Measurements from ENCODE around the gene RD3L. TPM values are rescaled to one million over a fixed set of nuclear protein-coding genes. Genes with fewer than 3 reads are reported as not detected.
A peak's percentile ranks its signal among the peaks of the same experiment; 100 is the strongest.

Gene RD3L
- total RNA-seq, 1 experiment from 2014 or later, result not detected

GRCh38 chr14:103946975-103947374 is 4.6 kb upstream of the RD3L start:
- no TSS peak for BruUV-seq (replicated peaks)
- POLR2A ChIA-PET, result no interaction called here
- no peaks in the 10 kb centered on the region for H3K4me1 ChIP-seq (ENCODE audit: control insufficient read depth in 1 of 2, insufficient read depth in 2 of 2, low read length in 2 of 2)
- DNase-seq (ENCODE audit: low read depth, low spot score) (no peak), ATAC-seq (no peak)
- H3K4me3 ChIP-seq (replicated peaks in 1 of 2; ENCODE audit: low read depth in 1 of 2, low read length in 2 of 2), result no peak overlapping the region
- no peaks in the 10 kb centered on the region for H3K9me2 ChIP-seq (ENCODE audit: insufficient read depth)
- H3K4me2 ChIP-seq (ENCODE audit: low read length), result no peak overlapping the region
- TF ChIP-seq MAX (IDR thresholded peaks at IDR 0.05) (no peak), POLR2A (IDR thresholded peaks at IDR 0.05; ENCODE audit: borderline replicate concordance, extremely low read depth, insufficient read depth, insufficient read length) (no peak), ZNF274 (IDR thresholded peaks at IDR 0.05; ENCODE audit: low read depth, low read length) (no peak), CBX3 (IDR thresholded peaks at IDR 0.05; ENCODE audit: low read depth) (peak; percentile 31; the same call in 1 of the 2 replicates)
- H4K20me1 ChIP-seq (ENCODE audit: insufficient read depth), result no peaks in the 10 kb centered on the region
- RAD21 ChIA-PET (ENCODE audit: low non-redundant PET in 1 of 2, low total read pairs in 2 of 2, uncharacterized antibody in 2 of 2, unreplicated experiment in 2 of 2), result no interaction called here
- no peak overlapping the region for H2AFZ ChIP-seq (ENCODE audit: low read depth, low read length, poor library complexity, severe bottlenecking)
- H3K9ac ChIP-seq (ENCODE audit: low read length), result no peak overlapping the region
- H3K9me3 ChIP-seq (ENCODE audit: control insufficient read depth in 1 of 2, insufficient read depth in 1 of 2, low read depth in 1 of 2, low read length in 2 of 2), result peaks cover 0 to 4% of the 10 kb centered on the region in 2 experiments; a peak in 1 of 4 replicates
- intact Hi-C loops (cut with micrococcal nuclease), result no loop called here
- CTCF ChIA-PET, result no interaction called here
- no peaks in the 10 kb centered on the region for H3K36me3 ChIP-seq (ENCODE audit: control insufficient read depth in 1 of 2, insufficient read depth in 2 of 2, low read length in 2 of 2)
- no peak overlapping the region for H3K27ac ChIP-seq (ENCODE audit: low read depth, low read length)
- peaks cover 7% of the 10 kb centered on the region; the same call in 1 of the 2 replicates for H3K27me3 ChIP-seq (ENCODE audit: insufficient read depth, low read length)
- H3K79me2 ChIP-seq (ENCODE audit: insufficient read depth, low read length), result no peaks in the 10 kb centered on the region

DNA sequence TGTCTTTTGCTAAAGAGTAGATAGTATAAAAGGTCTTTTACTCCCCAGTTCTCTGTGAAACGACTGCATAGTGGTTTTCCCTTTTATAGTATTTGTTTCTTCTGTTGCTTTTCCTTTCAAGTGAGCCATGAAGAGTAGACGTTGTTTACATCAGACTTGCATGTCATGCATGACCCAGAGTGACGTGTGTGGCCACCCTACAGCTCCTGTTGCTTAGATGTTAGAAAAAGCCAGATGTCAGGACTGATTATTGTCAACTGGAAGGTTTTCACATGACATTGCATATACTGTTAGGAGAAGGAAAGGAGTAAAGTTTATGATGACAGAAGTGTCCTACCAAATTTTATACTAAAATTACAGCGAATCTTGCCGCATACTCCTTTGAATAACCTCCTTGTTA is 1.3 kb upstream of the RD3L start:
- no peaks in the 10 kb centered on the region for H3K9me2 ChIP-seq (ENCODE audit: insufficient read depth)
- no peaks in the 10 kb centered on the region for H3K79me2 ChIP-seq (ENCODE audit: insufficient read depth, low read length)
- ATAC-seq (no peak), DNase-seq (ENCODE audit: low read depth, low spot score) (no peak)
- POLR2A ChIA-PET, result no interaction called here
- BruUV-seq (replicated peaks), result no TSS peak
- intact Hi-C loops (cut with micrococcal nuclease), result no loop called here
- peaks cover 36% of the 10 kb centered on the region for H3K27me3 ChIP-seq (ENCODE audit: insufficient read depth, low read length)
- no peak for TF ChIP-seq FOSL1 (IDR thresholded peaks at IDR 0.05; ENCODE audit: low read depth)
- TF ChIP-seq RAD21 (IDR thresholded peaks at IDR 0.05; ENCODE audit: low read depth), result no peak
- TF ChIP-seq CBX3 (IDR thresholded peaks at IDR 0.05; ENCODE audit: low read depth), result no peak
- TF ChIP-seq YY1 (IDR thresholded peaks at IDR 0.05; ENCODE audit: extremely low read depth, insufficient replicate concordance, low read depth, low read length), result no peak
- TF ChIP-seq POLR2AphosphoS5 (IDR thresholded peaks at IDR 0.05; ENCODE audit: low read depth, low read length), result no peak
- TF ChIP-seq MAX (IDR thresholded peaks at IDR 0.05), result no peak
- TF ChIP-seq JUND (IDR thresholded peaks at IDR 0.05), result no peak
- no peak for TF ChIP-seq POLR2A (IDR thresholded peaks at IDR 0.05; ENCODE audit: borderline replicate concordance, extremely low read depth, insufficient read depth, insufficient read length)
- TF ChIP-seq ZFX (IDR thresholded peaks at IDR 0.05), result no peak
- TF ChIP-seq EZH2phosphoT487 (IDR thresholded peaks at IDR 0.05; ENCODE audit: borderline replicate concordance), result no peak
- no peak for TF ChIP-seq CTCF (IDR thresholded peaks at IDR 0.05 in 2 of 3, conservative IDR thresholded peaks at IDR 0.05 in 1 of 3; ENCODE audit: borderline replicate concordance in 1 of 3, insufficient read depth in 1 of 3, low read depth in 2 of 3, low read length in 2 of 3)
- TF ChIP-seq CEBPB (IDR thresholded peaks at IDR 0.05; ENCODE audit: low read depth), result no peak
- no peak for TF ChIP-seq SP1 (IDR thresholded peaks at IDR 0.05; ENCODE audit: low read depth)
- no peak for TF ChIP-seq ZNF274 (IDR thresholded peaks at IDR 0.05; ENCODE audit: low read depth, low read length)
- TF ChIP-seq EZH2 (IDR thresholded peaks at IDR 0.05), result no peak
- no peak for TF ChIP-seq TCF7L2 (IDR thresholded peaks at IDR 0.05; ENCODE audit: borderline replicate concordance, extremely low read depth, insufficient read depth, insufficient read length)
- H3K9me3 ChIP-seq (ENCODE audit: control insufficient read depth in 1 of 2, insufficient read depth in 1 of 2, low read depth in 1 of 2, low read length in 2 of 2), result peaks cover 0 to 4% of the 10 kb centered on the region in 2 experiments; a peak in 1 of 4 replicates
- no peaks in the 10 kb centered on the region for H3K4me1 ChIP-seq (ENCODE audit: control insufficient read depth in 1 of 2, insufficient read depth in 2 of 2, low read length in 2 of 2)
- no peak overlapping the region for H2AFZ ChIP-seq (ENCODE audit: low read depth, low read length, poor library complexity, severe bottlenecking)
- H3K9ac ChIP-seq (ENCODE audit: low read length), result no peak overlapping the region
- H3K27ac ChIP-seq (ENCODE audit: low read depth, low read length), result no peak overlapping the region
- H3K4me3 ChIP-seq (replicated peaks in 1 of 2; ENCODE audit: low read depth in 1 of 2, low read length in 2 of 2), result no peak overlapping the region
- no peaks in the 10 kb centered on the region for H4K20me1 ChIP-seq (ENCODE audit: insufficient read depth)
- CTCF ChIA-PET, result no interaction called here
- no peaks in the 10 kb centered on the region for H3K36me3 ChIP-seq (ENCODE audit: control insufficient read depth in 1 of 2, insufficient read depth in 2 of 2, low read length in 2 of 2)
- no peak overlapping the region for H3K4me2 ChIP-seq (ENCODE audit: low read length)
- RAD21 ChIA-PET (ENCODE audit: low non-redundant PET in 1 of 2, low total read pairs in 2 of 2, uncharacterized antibody in 2 of 2, unreplicated experiment in 2 of 2), result no interaction called here
